HG03045 (cell line): ENCODE measurements around the gene SYNRG.

Experiments
- ATAC-seq: cut with Tn5 transposase; IDR thresholded peaks from one replicate; pipeline ENCODE4 v1.9.1; 2021; ENCODE audit warnings: mild to moderate bottlenecking, moderate library complexity; ENCODE audit not compliant: unreplicated experiment

SYNRG gene

DNA sequence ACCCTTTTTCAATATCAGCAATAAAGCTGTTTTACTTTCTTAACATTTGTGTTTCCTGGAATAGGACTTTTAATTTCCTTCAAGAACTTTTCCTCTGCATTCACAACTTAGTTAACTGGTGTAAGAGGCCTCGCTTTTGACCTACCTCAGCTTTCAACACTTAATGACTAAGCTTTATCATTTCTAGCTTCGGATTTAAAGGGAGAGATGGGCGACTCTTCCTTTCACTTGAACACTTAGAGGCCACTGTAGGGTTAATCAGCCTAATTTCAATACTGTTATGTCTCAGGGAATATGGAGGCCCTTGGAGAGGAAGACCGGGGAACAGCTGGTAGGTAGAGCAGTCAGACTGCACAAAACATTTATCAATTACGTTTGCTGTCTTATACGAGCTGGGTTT lies 4.7 kb downstream of the SYNRG start:
- ATAC-seq = no peak

DNA sequence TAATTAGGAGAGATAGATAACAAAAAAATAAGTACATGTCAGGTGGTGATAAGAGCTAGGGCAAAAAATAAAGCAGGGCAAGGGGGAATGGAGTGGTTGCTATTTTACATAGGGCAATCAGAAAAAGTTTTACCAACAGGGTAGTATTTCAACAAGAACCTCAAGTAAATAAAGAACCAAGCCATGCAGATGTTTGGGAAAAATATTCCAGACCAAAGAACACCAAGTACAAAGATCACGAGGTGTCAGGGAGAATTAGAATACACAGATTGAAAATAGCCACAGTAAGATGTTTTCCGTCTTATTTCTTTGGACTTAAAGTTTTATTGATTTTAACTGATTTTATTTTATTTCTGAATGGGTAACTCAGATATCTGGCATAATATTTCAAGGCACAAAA lies 11.1 kb downstream of the SYNRG start:
- ATAC-seq = no peak

GRCh38 chr17:37592291-37592690 lies 16.9 kb downstream of the SYNRG start:
- ATAC-seq = no peak

GRCh38 chr17:37585066-37585465 lies 24.2 kb downstream of the SYNRG start:
- ATAC-seq = no peak

- ATAC-seq = no peak
Measured at GRCh38 chr17:37576281-37576680, 32.9 kb downstream of the SYNRG start.

GRCh38 chr17:37574427-37574826 lies 34.8 kb downstream of the SYNRG start:
- ATAC-seq = no peak

DNA sequence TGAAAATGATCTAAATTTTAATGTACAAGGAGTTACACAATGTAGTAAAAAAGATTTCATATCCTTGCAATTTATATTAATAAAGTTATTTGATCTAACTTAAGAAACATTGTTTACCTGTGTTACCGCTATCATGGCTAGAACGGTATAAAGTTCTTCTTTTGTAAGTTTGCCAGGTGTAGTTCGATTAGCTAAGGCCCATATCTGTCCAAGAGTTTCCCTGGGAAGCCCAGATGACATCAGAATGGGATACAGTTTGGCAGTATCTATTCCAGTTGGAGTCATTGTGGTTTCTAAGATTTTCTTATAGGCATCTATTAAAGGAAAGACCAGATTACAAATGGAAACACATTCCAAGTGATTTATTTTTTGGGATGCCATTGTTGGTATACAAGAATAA lies 37.5 kb downstream of the SYNRG start:
- no peak for ATAC-seq

DNA sequence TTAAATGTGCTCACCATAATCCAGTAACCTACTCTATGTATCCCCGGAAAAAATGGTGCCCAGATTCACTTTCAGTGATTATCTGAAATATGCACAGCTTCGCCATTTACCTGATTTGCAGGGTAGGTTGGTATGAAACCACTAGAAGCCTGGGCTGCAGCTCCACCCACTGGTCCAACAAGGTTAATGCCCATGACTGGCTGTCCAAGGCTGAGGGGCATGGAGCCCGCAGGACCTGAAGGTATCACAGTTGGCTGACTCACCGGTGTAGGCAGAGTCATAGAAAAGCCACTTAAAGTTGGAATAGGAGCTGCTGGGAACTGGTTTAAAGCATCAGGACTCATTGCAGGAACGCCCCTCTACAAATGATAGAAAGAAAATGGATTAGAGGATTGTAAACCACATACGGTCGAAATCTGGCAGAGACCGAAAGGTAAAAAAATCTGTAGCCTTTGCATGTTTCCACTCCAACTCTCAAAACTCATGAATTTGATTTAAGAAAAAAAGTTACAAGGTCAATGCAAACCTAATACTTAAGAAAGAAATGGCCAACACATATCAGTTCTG lies 38.6 kb downstream of the SYNRG start:
- no peak for ATAC-seq

- ATAC-seq = no peak
Measured at GRCh38 chr17:37568350-37569053, 40.7 kb downstream of the SYNRG start.

- no peak for ATAC-seq
Measured at GRCh38 chr17:37567538-37567937, 41.7 kb downstream of the SYNRG start.

- ATAC-seq = no peak
Measured at GRCh38 chr17:37567137-37567536, 42.1 kb downstream of the SYNRG start.

GRCh38 chr17:37564252-37564651 lies 45.0 kb downstream of the SYNRG start:
- ATAC-seq = no peak

GRCh38 chr17:37562016-37562745 lies 47.0 kb downstream of the SYNRG start:
- no peak for ATAC-seq

DNA sequence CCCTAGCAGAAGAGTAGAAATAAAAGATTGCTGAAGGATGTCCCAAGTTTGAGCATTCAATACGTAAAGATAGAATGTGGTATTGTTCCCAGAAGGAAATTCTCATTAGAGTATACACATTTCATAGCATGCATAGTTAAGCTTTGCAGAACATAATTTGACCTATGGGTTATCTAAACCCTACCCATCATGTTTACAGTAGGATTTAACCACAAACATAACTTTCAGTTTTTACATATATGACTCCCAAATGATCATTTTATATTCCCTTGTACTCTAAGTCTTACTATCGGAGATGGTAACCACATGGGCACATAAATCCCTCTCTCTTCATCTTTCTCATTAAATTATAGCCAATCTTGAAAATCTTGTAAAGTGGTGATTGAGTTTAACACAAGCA lies 50.9 kb downstream of the SYNRG start:
- no peak for ATAC-seq

DNA sequence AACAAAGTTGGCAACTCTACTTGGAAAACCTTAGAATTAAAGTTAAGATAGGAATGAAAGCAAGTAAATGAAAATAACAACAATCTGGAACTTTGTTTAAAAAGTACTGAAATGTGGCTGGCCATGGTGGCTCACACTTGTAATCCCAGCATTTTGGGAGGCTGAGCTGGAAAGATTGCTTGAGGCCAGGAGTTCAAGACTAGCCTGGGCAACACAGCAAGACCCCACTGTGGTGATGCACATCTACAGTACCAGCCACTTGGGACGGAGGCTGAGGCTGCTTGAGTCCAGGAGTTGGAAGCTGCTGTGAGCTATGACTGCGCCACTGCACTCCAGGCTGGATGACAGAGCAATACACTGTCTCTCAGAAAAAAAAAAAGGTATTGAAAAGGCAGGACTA lies 51.7 kb downstream of the SYNRG start:
- ATAC-seq = no peak

DNA sequence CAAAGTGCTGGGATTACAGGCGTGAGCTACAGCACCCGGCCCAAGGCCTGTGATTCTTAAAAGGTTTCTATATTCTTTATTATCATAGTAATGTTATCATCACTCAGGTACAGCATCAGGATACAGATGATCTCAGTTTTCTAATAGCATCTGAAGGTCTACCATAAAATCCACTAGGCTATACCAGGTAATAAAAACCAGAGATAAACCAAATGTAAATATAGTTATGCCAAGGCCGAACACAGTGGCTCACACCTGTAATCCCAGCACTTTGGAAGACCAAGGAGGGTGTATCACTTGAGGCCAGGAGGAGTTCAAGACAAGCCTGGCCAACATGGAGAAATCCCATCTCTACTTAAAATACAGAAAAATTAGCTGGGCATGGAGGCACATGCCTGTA lies 53.8 kb downstream of the SYNRG start:
- no peak for ATAC-seq

GRCh38 chr17:37553401-37553966 lies 55.7 kb downstream of the SYNRG start:
- no peak for ATAC-seq

DNA sequence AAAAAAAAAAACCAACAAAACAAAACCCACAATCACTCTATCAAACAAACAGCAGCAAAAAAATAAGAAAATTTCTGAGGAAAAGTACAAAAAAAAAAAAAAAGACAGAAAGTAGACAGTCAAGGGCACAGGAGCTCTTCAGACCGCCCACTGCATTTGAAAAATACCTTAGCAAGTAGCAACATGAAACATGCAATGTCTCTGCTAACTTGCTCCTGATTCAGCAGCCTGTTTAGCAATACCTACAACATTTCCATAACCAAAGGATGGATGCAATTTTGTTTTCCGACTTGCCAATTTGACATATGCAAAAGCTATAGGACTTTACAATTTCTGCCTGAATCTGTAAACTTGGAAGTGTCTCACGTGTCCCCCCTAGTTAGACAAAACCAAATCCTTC lies 57.4 kb downstream of the SYNRG start:
- ATAC-seq = no peak

GRCh38 chr17:37547986-37548385 lies 61.2 kb downstream of the SYNRG start:
- no peak for ATAC-seq

DNA sequence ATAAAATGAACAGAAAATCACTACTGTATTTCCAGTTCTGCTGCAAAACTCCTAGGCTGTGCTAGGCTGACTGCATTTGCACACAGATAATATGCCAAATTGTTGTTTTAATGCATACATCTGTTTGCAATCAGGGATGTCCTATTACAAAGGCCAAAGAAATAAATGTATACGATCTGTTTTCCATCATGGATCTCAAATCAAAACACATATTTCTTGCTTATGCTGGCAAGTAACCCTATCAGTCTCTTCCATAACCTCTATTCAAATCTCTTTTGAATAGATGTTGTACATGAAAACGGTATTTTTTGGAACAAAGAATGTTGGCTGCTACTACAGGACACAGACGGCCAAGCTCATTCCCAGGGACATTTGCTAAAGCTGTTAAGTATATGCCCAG lies 62.9 kb downstream of the SYNRG start:
- ATAC-seq = no peak

GRCh38 chr17:37545486-37545885 lies 63.7 kb downstream of the SYNRG start:
- no peak for ATAC-seq

DNA sequence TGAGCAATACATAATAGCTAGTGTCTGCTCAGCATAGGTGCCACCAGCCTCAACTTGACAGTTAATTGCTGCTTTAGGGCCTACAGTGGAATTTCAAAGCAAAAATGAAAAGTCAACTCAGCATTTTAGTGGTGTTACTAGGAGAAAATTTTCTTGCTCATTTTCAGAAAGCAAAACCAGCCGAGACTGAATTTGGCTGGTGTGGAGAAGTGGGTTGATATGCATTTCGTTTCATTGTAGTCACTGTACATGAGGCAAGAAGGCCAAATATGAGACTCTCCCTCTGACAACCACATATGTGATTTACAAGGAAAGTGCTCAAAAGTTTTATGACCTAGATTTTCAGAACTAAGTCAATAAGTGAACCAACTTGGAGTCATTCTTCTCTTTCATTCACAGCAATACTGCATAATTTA lies 65.6 kb downstream of the SYNRG start:
- ATAC-seq = no peak
